Stimulated activated CD4-positive, alpha-beta T cell treated with anti-CD3 and anti-CD28 coated beads, Interleukin-4, amount 100 ng/mL, for 1 hour (primary cell): ENCODE measurements around the gene GPR161.

Experiments used
- DNase-seq: peaks from one replicate; pipeline ENCODE4 v3.0.0-alpha.2; 2020

The GPR161 gene

GRCh38 chr1:168105846-168106245, 30.9 kb downstream of the GPR161 start:
- no peak for DNase-seq

GRCh38 chr1:168104535-168104934, 32.2 kb downstream of the GPR161 start:
- no peak for DNase-seq

- DNase-seq = no peak
These were observed 34.2 kb downstream of the GPR161 start for GRCh38 chr1:168102487-168102886.

GRCh38 chr1:168101336-168101735, 35.4 kb downstream of the GPR161 start:
- no peak for DNase-seq

GRCh38 chr1:168100315-168101002, 36.3 kb downstream of the GPR161 start:
- no peak for DNase-seq

GRCh38 chr1:168099337-168099801, 37.4 kb downstream of the GPR161 start:
- DNase-seq = no peak

- DNase-seq = no peak
These were observed 38.0 kb downstream of the GPR161 start for GRCh38 chr1:168098534-168099320.

- no peak for DNase-seq
These were observed 38.7 kb downstream of the GPR161 start for GRCh38 chr1:168097921-168098528.

- DNase-seq = no peak
These were observed 40.2 kb downstream of the GPR161 start for GRCh38 chr1:168096296-168097165.

GRCh38 chr1:168095476-168095875, 41.3 kb downstream of the GPR161 start:
- DNase-seq = no peak

GRCh38 chr1:168093616-168094015, 43.1 kb downstream of the GPR161 start:
- no peak for DNase-seq

GRCh38 chr1:168092566-168093355, 44.0 kb downstream of the GPR161 start:
- DNase-seq = no peak

GRCh38 chr1:168091720-168092550, 44.8 kb downstream of the GPR161 start:
- DNase-seq = no peak

- DNase-seq = no peak
These were observed 45.7 kb downstream of the GPR161 start for GRCh38 chr1:168091063-168091462.

- no peak for DNase-seq
These were observed 46.3 kb downstream of the GPR161 start for GRCh38 chr1:168090395-168090794.

GRCh38 chr1:168089979-168090337, 46.8 kb downstream of the GPR161 start:
- no peak for DNase-seq

- no peak for DNase-seq
These were observed 47.3 kb downstream of the GPR161 start for GRCh38 chr1:168089326-168089978.

GRCh38 chr1:168088511-168089325, 48.0 kb downstream of the GPR161 start:
- no peak for DNase-seq

GRCh38 chr1:168087696-168088095, 49.0 kb downstream of the GPR161 start:
- no peak for DNase-seq

- no peak for DNase-seq
These were observed 50.3 kb downstream of the GPR161 start for GRCh38 chr1:168086438-168086837.
